ENCODE results near the gene ZDHHC4. TPM values are rescaled to one million over a fixed set of nuclear protein-coding genes. Genes with fewer than 3 reads are reported as not detected.

The ZDHHC4 gene
- polyA plus RNA-seq (2013, experiment 1 of 2), result 40.9 TPM
- 50.8 TPM for polyA plus RNA-seq (2013, experiment 2 of 2)

- Histone ChIP-seq H3K4me1 (ENCODE audit: insufficient read depth, low read length) (no peaks in the 10 kb centered on the region), H3K27me3 (ENCODE audit: insufficient read depth, low read length) (no peaks in the 10 kb centered on the region), H3K9ac (ENCODE audit: low read depth, low read length) (peak within 1 kb of the TSS; percentile 92), H3K4me3 (ENCODE audit: low read length) (peak within 1 kb of the TSS; percentile 74), H3K9me3 (ENCODE audit: insufficient read depth, low read depth, low read length) (no peaks in the 10 kb centered on the region), H3K27ac (ENCODE audit: low read depth, low read length) (peak within 1 kb of the TSS; percentile 95), H3K36me3 (ENCODE audit: insufficient read depth, low read length) (peaks cover 29% of the 10 kb centered on the region)
- 22% methylated on average over 48 of the region's 51 CpGs for WGBS
Measured at GRCh38 chr7:6577369-6578113, at the start of gene ZDHHC4. ZDHHC4 (plus strand) TSS chr7:6577454; CDS start chr7:6580562, 3,108 bp downstream.

GRCh38 chr7:6528401-6529130, 48.7 kb upstream of the ZDHHC4 start:
- Histone ChIP-seq H3K27ac (ENCODE audit: low read depth, low read length) (no peak overlapping the region), H3K4me1 (ENCODE audit: insufficient read depth, low read length) (no peaks in the 10 kb centered on the region), H3K9me3 (ENCODE audit: insufficient read depth, low read depth, low read length) (no peaks in the 10 kb centered on the region), H3K27me3 (ENCODE audit: insufficient read depth, low read length) (peaks cover 81% of the 10 kb centered on the region), H3K9ac (ENCODE audit: low read depth, low read length) (no peak overlapping the region), H3K4me3 (ENCODE audit: low read length) (no peak overlapping the region), H3K36me3 (ENCODE audit: insufficient read depth, low read length) (no peaks in the 10 kb centered on the region)
- 85% methylated on average over 13 of the region's 13 CpGs for WGBS

GRCh38 chr7:6529643-6530042, 47.6 kb upstream of the ZDHHC4 start:
- Histone ChIP-seq H3K27ac (ENCODE audit: low read depth, low read length) (no peak overlapping the region), H3K27me3 (ENCODE audit: insufficient read depth, low read length) (peaks cover 92% of the 10 kb centered on the region), H3K9ac (ENCODE audit: low read depth, low read length) (no peak overlapping the region), H3K9me3 (ENCODE audit: insufficient read depth, low read depth, low read length) (no peaks in the 10 kb centered on the region), H3K4me3 (ENCODE audit: low read length) (no peak overlapping the region), H3K36me3 (ENCODE audit: insufficient read depth, low read length) (no peaks in the 10 kb centered on the region), H3K4me1 (ENCODE audit: insufficient read depth, low read length) (no peaks in the 10 kb centered on the region)
- WGBS, result 45% methylated on average over 6 of the region's 6 CpGs

GRCh38 chr7:6530626-6531491, 46.4 kb upstream of the ZDHHC4 start:
- Histone ChIP-seq H3K9ac (ENCODE audit: low read depth, low read length) (peak overlapping the region; percentile 74; the same call in 1 of the 2 replicates), H3K4me1 (ENCODE audit: insufficient read depth, low read length) (no peaks in the 10 kb centered on the region), H3K27ac (ENCODE audit: low read depth, low read length) (no peak overlapping the region), H3K36me3 (ENCODE audit: insufficient read depth, low read length) (no peaks in the 10 kb centered on the region), H3K9me3 (ENCODE audit: insufficient read depth, low read depth, low read length) (no peaks in the 10 kb centered on the region), H3K27me3 (ENCODE audit: insufficient read depth, low read length) (peaks cover 96% of the 10 kb centered on the region), H3K4me3 (ENCODE audit: low read length) (peak overlapping the region; percentile 88)
- 2% methylated on average over 74 of the region's 74 CpGs for WGBS

- Histone ChIP-seq H3K27me3 (ENCODE audit: insufficient read depth, low read length) (peaks cover 96% of the 10 kb centered on the region), H3K9ac (ENCODE audit: low read depth, low read length) (no peak overlapping the region), H3K27ac (ENCODE audit: low read depth, low read length) (no peak overlapping the region), H3K4me3 (ENCODE audit: low read length) (peak overlapping the region; percentile 88), H3K4me1 (ENCODE audit: insufficient read depth, low read length) (no peaks in the 10 kb centered on the region), H3K9me3 (ENCODE audit: insufficient read depth, low read depth, low read length) (no peaks in the 10 kb centered on the region), H3K36me3 (ENCODE audit: insufficient read depth, low read length) (no peaks in the 10 kb centered on the region)
- 29% methylated on average over 19 of the region's 19 CpGs for WGBS
Measured at GRCh38 chr7:6531492-6532279, 45.6 kb upstream of the ZDHHC4 start.

GRCh38 chr7:6532516-6532915, 44.7 kb upstream of the ZDHHC4 start:
- Histone ChIP-seq H3K4me3 (ENCODE audit: low read length) (no peak overlapping the region), H3K27ac (ENCODE audit: low read depth, low read length) (no peak overlapping the region), H3K36me3 (ENCODE audit: insufficient read depth, low read length) (no peaks in the 10 kb centered on the region), H3K9me3 (ENCODE audit: insufficient read depth, low read depth, low read length) (no peaks in the 10 kb centered on the region), H3K4me1 (ENCODE audit: insufficient read depth, low read length) (no peaks in the 10 kb centered on the region), H3K9ac (ENCODE audit: low read depth, low read length) (no peak overlapping the region), H3K27me3 (ENCODE audit: insufficient read depth, low read length) (peaks cover 94% of the 10 kb centered on the region)
- WGBS, result 70% methylated on average over 7 of the region's 7 CpGs

GRCh38 chr7:6533893-6534495, 43.3 kb upstream of the ZDHHC4 start:
- Histone ChIP-seq H3K27me3 (ENCODE audit: insufficient read depth, low read length) (peaks cover 84% of the 10 kb centered on the region), H3K27ac (ENCODE audit: low read depth, low read length) (no peak overlapping the region), H3K9me3 (ENCODE audit: insufficient read depth, low read depth, low read length) (no peaks in the 10 kb centered on the region), H3K4me1 (ENCODE audit: insufficient read depth, low read length) (no peaks in the 10 kb centered on the region), H3K9ac (ENCODE audit: low read depth, low read length) (no peak overlapping the region), H3K4me3 (ENCODE audit: low read length) (no peak overlapping the region), H3K36me3 (ENCODE audit: insufficient read depth, low read length) (no peaks in the 10 kb centered on the region)
- 82% methylated on average over 12 of the region's 12 CpGs for WGBS

GRCh38 chr7:6536262-6537260, 40.7 kb upstream of the ZDHHC4 start:
- Histone ChIP-seq H3K4me1 (ENCODE audit: insufficient read depth, low read length) (no peaks in the 10 kb centered on the region), H3K4me3 (ENCODE audit: low read length) (peak overlapping the region; percentile 66), H3K27ac (ENCODE audit: low read depth, low read length) (no peak overlapping the region), H3K27me3 (ENCODE audit: insufficient read depth, low read length) (peaks cover 63% of the 10 kb centered on the region), H3K36me3 (ENCODE audit: insufficient read depth, low read length) (no peaks in the 10 kb centered on the region), H3K9ac (ENCODE audit: low read depth, low read length) (no peak overlapping the region), H3K9me3 (ENCODE audit: insufficient read depth, low read depth, low read length) (no peaks in the 10 kb centered on the region)
- 1% methylated on average over 53 of the region's 56 CpGs for WGBS

GRCh38 chr7:6542368-6542767, 34.9 kb upstream of the ZDHHC4 start:
- no peak overlapping the region for H3K9ac ChIP-seq (ENCODE audit: low read depth, low read length)
- no peak overlapping the region for H3K27ac ChIP-seq (ENCODE audit: low read depth, low read length)
- H3K27me3 ChIP-seq (ENCODE audit: insufficient read depth, low read length), result peaks cover 10% of the 10 kb centered on the region
- no peaks in the 10 kb centered on the region for H3K36me3 ChIP-seq (ENCODE audit: insufficient read depth, low read length)
- 85% methylated on average over 1 of the region's 1 CpG for WGBS
- no peak overlapping the region for H3K4me3 ChIP-seq (ENCODE audit: low read length)
- H3K9me3 ChIP-seq (ENCODE audit: insufficient read depth, low read depth, low read length), result no peaks in the 10 kb centered on the region
- H3K4me1 ChIP-seq (ENCODE audit: insufficient read depth, low read length), result no peaks in the 10 kb centered on the region

Data from HUES64 (cell line).